SU-DHL-6 (cell line): ENCODE data around the gene GPBP1L1.

Experiments
- H2AFZ ChIP-seq: fragments of 200-600 bp; sonication (generic); 2 replicates; pipeline ENCODE4 v1.6.1; 2014; ENCODE audit warnings: low read depth, mild to moderate bottlenecking, moderate library complexity, mixed read lengths, antibody characterized with exemption, low read length; ENCODE audit not compliant: severe bottlenecking
- H3F3A ChIP-seq: fragments of 200-600 bp; shearing (Covaris generic); 2 replicates; pipeline ENCODE4 v1.6.0; 2016; ENCODE audit warnings: antibody characterized with exemption, mild to moderate bottlenecking; ENCODE audit not compliant: insufficient read depth
- H3K27ac ChIP-seq: fragments of 200-600 bp; sonication (generic); 2 replicates; pipeline ENCODE4 v1.5.1; 2016; ENCODE audit warnings: low read depth, mild to moderate bottlenecking, low read length, moderate library complexity, mixed read lengths
- H3K27me3 ChIP-seq: fragments of 200-600 bp; sonication (generic), shearing (Covaris generic); 2 replicates; pipeline ENCODE4 v1.6.0; 2014; ENCODE audit warnings: mild to moderate bottlenecking, low read length
- H3K36me3 ChIP-seq: fragments of 200-600 bp; sonication (generic); 2 replicates; pipeline ENCODE4 v1.6.1; 2014; ENCODE audit warnings: mild to moderate bottlenecking, low read length, mixed read lengths
- H3K4me2 ChIP-seq: fragments of 300-600, 200-600 bp; shearing (Covaris generic), sonication (generic); 2 replicates; pipeline ENCODE4 v1.6.0; 2014; ENCODE audit warnings: low read length, low read depth, mild to moderate bottlenecking; ENCODE audit not compliant: poor library complexity, severe bottlenecking
- H3K4me3 ChIP-seq: fragments of 200-600 bp; sonication (generic); 2 replicates; pipeline ENCODE4 v1.5.1; 2014; ENCODE audit warnings: antibody characterized with exemption, low read length, mild to moderate bottlenecking, mixed read lengths; ENCODE audit not compliant: insufficient read depth, poor library complexity, severe bottlenecking
- H3K79me2 ChIP-seq: fragments of 200-600 bp; sonication (generic); 2 replicates; pipeline ENCODE4 v1.6.1; 2014; ENCODE audit warnings: mild to moderate bottlenecking, low read length, moderate library complexity; ENCODE audit not compliant: insufficient read depth
- H3K9ac ChIP-seq: fragments of 200-600 bp; sonication (generic); 2 replicates; pipeline ENCODE4 v1.7.0; 2014; ENCODE audit warnings: mild to moderate bottlenecking, low read length
- H3K9me2 ChIP-seq: fragments of 200-600 bp; sonication (generic); replicated peaks from 2 replicates; pipeline ENCODE4 v1.6.1; 2014; ENCODE audit warnings: low read length; ENCODE audit not compliant: insufficient read depth
- H3K9me3 ChIP-seq: fragments of 200-600 bp; sonication (generic); 2 replicates; pipeline ENCODE4 v1.6.1; 2014; ENCODE audit warnings: low read length, mixed read lengths; ENCODE audit not compliant: insufficient read depth
- H4K20me1 ChIP-seq: fragments of 200-600 bp; sonication (generic); 2 replicates; pipeline ENCODE4 v1.6.1; 2014; ENCODE audit warnings: low read depth, mild to moderate bottlenecking, antibody characterized with exemption, low read length, moderate library complexity, mixed read lengths
- EZH2phosphoT487 ChIP-seq: fragments of 200-600 bp; sonication (generic), shearing (Covaris generic); conservative IDR thresholded peaks from 2 replicates; pipeline ENCODE4 v1.6.1; 2018; ENCODE audit warnings: mild to moderate bottlenecking, antibody characterized with exemption, low read length, moderate library complexity, mixed read lengths
- TF ChIP-seq, protein P1 (sequence below): fragments of 200-600 bp; sonication (generic); IDR thresholded peaks from one replicate; pipeline ENCODE4 v1.5.1; 2017; ENCODE audit warnings: antibody characterized with exemption, mild to moderate bottlenecking, low read length, moderate library complexity; ENCODE audit not compliant: insufficient read depth, poor library complexity, severe bottlenecking

GPBP1L1 gene

DNA sequence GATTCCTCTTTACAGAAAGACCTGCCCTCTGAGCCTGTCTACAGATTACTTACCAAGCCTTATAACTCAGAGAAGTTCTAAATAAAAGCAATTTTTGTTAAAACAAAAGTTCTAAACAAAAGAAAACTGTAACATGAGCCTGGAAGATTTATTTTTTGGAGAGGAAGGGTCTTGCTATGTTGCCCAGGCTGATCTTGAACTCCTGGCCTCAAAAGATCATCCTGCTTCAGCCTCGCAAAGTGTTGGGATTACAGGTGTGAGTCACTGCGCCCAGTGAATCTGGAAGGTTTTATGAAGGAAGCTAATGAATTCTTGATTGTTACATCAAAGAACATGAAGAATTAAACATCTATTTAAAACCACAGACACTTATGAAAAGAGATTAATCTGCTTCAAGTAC, 27.1 kb downstream of the GPBP1L1 start:
- Histone ChIP-seq H3K4me3 (no peak overlapping the region), H3K27ac (no peak overlapping the region), H3K36me3 (peaks cover 49% of the 10 kb centered on the region), H4K20me1 (peaks cover 19% of the 10 kb centered on the region), H3K4me2 (no peak overlapping the region), H3K9me3 (no peaks in the 10 kb centered on the region), H3F3A (no peaks in the 10 kb centered on the region), H3K9me2 (no peaks in the 10 kb centered on the region), H3K9ac (no peak overlapping the region), H3K27me3 (no peaks in the 10 kb centered on the region), H2AFZ (no peak overlapping the region), H3K79me2 (peaks cover 55% of the 10 kb centered on the region)
- TF ChIP-seq, protein P1, sequence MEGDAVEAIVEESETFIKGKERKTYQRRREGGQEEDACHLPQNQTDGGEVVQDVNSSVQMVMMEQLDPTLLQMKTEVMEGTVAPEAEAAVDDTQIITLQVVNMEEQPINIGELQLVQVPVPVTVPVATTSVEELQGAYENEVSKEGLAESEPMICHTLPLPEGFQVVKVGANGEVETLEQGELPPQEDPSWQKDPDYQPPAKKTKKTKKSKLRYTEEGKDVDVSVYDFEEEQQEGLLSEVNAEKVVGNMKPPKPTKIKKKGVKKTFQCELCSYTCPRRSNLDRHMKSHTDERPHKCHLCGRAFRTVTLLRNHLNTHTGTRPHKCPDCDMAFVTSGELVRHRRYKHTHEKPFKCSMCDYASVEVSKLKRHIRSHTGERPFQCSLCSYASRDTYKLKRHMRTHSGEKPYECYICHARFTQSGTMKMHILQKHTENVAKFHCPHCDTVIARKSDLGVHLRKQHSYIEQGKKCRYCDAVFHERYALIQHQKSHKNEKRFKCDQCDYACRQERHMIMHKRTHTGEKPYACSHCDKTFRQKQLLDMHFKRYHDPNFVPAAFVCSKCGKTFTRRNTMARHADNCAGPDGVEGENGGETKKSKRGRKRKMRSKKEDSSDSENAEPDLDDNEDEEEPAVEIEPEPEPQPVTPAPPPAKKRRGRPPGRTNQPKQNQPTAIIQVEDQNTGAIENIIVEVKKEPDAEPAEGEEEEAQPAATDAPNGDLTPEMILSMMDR = no peak
- TF ChIP-seq EZH2phosphoT487 = no peak

DNA sequence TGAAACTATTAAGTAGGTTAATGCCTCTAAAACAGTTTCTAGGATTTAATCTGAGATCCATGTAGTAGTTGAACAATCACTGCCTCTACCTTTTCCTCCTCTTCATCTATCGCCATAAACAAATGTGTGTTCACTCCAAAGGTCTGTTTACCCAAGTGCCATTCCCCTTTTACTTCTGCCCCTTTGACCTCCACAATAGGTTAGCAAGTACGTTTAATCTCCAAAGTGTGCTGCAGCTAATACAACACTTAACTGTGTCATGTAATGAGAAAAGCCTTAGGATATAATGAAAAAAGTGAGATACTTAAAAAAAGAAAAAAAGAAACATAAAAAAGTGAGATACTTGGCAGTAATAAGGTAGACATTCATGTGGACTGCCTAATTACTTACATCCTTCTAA, 28.2 kb downstream of the GPBP1L1 start:
- H3F3A ChIP-seq = no peaks in the 10 kb centered on the region
- H3K27me3 ChIP-seq = no peaks in the 10 kb centered on the region
- H3K27ac ChIP-seq = no peak overlapping the region
- H3K9me2 ChIP-seq = no peaks in the 10 kb centered on the region
- peaks cover 14% of the 10 kb centered on the region for H4K20me1 ChIP-seq
- no peak for TF ChIP-seq EZH2phosphoT487
- TF ChIP-seq, protein P1 = no peak
- H3K9me3 ChIP-seq = no peaks in the 10 kb centered on the region
- no peak overlapping the region for H2AFZ ChIP-seq
- no peak overlapping the region for H3K4me2 ChIP-seq
- H3K79me2 ChIP-seq = peaks cover 45% of the 10 kb centered on the region
- H3K36me3 ChIP-seq = peaks cover 49% of the 10 kb centered on the region
- no peak overlapping the region for H3K9ac ChIP-seq
- H3K4me3 ChIP-seq = no peak overlapping the region

DNA sequence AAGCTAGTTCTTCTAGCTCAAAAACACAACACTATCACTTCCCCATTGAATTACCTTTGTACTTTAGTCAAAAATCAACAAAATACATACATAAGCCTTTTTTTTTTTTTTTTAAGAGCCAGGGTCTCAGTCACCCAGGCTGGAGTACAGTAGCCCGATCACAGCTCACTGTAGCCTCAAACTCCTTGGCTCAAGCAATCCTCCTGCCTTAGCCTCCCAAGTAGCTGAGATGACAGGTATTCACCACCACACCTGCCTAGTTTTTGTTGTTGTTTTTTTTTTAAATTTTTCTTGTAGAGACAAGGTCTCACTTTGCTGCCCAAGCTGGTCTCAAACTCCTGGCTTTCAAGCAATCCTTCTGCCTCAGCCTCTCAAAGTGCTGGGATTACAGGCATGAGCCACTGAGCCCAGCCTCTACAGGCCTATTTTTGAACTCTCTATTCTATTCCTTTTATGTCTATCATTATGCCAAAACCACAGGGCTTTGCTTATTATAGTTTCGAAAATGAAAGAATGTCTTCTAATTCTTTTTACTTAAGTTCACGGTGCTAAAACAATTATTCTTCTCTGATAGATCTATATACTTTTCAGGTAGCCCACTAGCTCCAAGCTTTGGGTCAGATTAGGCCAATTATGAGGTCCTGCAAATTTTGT, 29.6 kb downstream of the GPBP1L1 start:
- Histone ChIP-seq H3K27me3 (no peaks in the 10 kb centered on the region), H4K20me1 (0 out of 2 replicates have a peak, but pooled peaks cover 3% of the 10 kb centered on the region), H3F3A (no peaks in the 10 kb centered on the region), H3K27ac (no peak overlapping the region), H3K79me2 (peaks cover 42% of the 10 kb centered on the region), H2AFZ (no peak overlapping the region), H3K4me2 (no peak overlapping the region), H3K9me2 (no peaks in the 10 kb centered on the region), H3K36me3 (peaks cover 63% of the 10 kb centered on the region), H3K9ac (no peak overlapping the region), H3K9me3 (no peaks in the 10 kb centered on the region), H3K4me3 (no peak overlapping the region)
- TF ChIP-seq, protein P1 = no peak
- TF ChIP-seq EZH2phosphoT487 = no peak
